B cell (primary cell): ENCODE data around the gene EFNA3.

Source experiments
- EZH2 ChIP-seq: IDR thresholded peaks from 2 replicates; pipeline ENCODE4 v1.6.1; 2012; ENCODE audit warnings: borderline replicate concordance, low read depth, mild to moderate bottlenecking, moderate library complexity, low read length; ENCODE audit not compliant: insufficient read depth, poor library complexity, severe bottlenecking
- TF ChIP-seq, protein P1 (sequence below): fragments of 200-600 bp; IDR thresholded peaks from one replicate; pipeline ENCODE4 v1.8.0; 2022; ENCODE audit warnings: antibody characterized with exemption, mild to moderate bottlenecking

- TF ChIP-seq, protein P1, sequence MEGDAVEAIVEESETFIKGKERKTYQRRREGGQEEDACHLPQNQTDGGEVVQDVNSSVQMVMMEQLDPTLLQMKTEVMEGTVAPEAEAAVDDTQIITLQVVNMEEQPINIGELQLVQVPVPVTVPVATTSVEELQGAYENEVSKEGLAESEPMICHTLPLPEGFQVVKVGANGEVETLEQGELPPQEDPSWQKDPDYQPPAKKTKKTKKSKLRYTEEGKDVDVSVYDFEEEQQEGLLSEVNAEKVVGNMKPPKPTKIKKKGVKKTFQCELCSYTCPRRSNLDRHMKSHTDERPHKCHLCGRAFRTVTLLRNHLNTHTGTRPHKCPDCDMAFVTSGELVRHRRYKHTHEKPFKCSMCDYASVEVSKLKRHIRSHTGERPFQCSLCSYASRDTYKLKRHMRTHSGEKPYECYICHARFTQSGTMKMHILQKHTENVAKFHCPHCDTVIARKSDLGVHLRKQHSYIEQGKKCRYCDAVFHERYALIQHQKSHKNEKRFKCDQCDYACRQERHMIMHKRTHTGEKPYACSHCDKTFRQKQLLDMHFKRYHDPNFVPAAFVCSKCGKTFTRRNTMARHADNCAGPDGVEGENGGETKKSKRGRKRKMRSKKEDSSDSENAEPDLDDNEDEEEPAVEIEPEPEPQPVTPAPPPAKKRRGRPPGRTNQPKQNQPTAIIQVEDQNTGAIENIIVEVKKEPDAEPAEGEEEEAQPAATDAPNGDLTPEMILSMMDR: no peak
- TF ChIP-seq EZH2: no peak
Measured at GRCh38 chr1:155103325-155103724, 24.7 kb downstream of the EFNA3 start.
